GM12875 (cell line): ENCODE results near the gene SPATA12.

Experiments
- H3K4me3 ChIP-seq: one replicate; pipeline ENCODE4 v1.5.1; 2011; ENCODE audit warnings: low read depth, low read length, control low read depth
- TF ChIP-seq, protein P1 (sequence below): IDR thresholded peaks from 2 replicates; pipeline ENCODE4 v1.5.1; 2011; ENCODE audit warnings: low read depth, mild to moderate bottlenecking, control low read depth, inconsistent platforms, low read length, moderate library complexity, borderline replicate concordance; ENCODE audit not compliant: insufficient read depth

Gene SPATA12

DNA sequence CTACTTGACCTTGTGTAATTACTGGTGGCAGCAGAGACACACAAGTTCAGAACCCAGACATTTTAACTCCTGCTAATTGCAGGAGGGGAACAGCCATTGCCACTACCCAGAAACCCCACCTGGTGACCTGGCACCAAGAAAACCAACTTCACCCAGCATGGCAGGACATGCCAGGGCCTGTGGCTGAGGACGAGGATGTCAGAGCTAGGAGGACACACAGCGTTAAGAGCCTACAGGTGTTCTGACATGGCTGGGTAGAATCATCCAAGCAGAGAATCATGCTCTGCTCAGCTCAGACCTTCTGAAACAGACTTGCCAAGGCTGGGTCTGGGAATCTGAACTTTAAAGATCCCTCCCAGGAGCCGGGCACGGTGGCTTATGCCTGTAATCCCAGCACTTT lies 11.7 kb upstream of the SPATA12 start:
- TF ChIP-seq, protein P1, sequence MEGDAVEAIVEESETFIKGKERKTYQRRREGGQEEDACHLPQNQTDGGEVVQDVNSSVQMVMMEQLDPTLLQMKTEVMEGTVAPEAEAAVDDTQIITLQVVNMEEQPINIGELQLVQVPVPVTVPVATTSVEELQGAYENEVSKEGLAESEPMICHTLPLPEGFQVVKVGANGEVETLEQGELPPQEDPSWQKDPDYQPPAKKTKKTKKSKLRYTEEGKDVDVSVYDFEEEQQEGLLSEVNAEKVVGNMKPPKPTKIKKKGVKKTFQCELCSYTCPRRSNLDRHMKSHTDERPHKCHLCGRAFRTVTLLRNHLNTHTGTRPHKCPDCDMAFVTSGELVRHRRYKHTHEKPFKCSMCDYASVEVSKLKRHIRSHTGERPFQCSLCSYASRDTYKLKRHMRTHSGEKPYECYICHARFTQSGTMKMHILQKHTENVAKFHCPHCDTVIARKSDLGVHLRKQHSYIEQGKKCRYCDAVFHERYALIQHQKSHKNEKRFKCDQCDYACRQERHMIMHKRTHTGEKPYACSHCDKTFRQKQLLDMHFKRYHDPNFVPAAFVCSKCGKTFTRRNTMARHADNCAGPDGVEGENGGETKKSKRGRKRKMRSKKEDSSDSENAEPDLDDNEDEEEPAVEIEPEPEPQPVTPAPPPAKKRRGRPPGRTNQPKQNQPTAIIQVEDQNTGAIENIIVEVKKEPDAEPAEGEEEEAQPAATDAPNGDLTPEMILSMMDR: no peak
- H3K4me3 ChIP-seq: no peak overlapping the region

DNA sequence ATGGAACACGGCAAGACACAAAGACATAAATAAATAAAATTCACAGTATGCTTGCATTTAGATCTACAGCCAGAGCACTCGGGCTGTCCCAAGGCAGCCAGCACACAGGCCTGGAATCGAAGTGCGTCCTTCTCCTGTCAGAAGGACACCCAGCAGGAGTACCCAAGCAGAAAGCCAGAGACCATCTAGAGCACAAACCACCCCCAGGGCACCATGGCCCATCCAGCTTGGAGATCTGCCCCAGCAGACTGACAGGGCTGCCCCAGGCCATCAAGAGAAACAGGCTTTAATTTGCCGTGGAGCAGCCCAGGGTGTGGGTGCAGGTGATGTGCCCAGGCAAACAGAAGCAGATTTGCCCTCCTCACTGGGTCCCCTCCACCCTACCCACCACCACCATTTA lies 7.8 kb upstream of the SPATA12 start:
- TF ChIP-seq, protein P1: no peak
- no peak overlapping the region for H3K4me3 ChIP-seq

DNA sequence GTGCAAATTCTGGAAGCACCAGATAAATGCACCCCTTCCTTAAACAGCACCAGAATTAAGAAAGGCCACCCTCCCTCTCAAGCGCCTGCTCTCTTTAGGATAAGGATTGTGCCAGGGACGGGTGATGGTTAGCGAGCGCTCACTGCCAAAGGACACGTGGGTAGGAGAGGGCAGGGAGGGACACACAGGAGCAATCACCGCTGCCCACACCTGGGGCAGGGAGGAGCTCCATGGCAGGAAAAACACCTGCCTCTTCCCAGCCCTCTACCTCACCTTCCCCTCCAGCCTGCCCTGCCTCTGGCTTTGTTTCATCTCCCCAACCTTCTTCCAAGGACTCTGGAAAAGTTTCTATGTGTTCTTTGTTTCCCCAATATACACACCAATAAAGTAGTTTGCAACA lies 7.3 kb upstream of the SPATA12 start:
- H3K4me3 ChIP-seq: no peak overlapping the region
- TF ChIP-seq, protein P1: no peak

DNA sequence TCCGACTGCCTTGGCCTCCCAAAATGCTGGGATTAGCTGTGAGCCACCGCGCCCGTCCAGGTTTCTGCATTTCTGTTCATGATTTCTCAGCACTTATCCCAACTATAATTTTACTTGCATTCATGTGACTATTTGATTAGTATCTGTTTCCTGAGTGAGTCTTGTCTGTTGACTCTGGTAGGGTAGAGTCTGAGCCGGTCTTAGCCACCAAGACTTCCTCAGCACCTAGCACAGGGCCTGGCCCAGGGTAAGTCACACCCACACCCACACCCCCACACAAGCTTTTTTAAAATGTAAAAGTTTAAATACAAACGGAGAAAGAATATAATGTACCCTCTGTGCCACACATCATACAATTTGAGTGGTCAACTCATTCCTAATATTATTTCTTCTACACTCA lies 3.1 kb upstream of the SPATA12 start:
- TF ChIP-seq, protein P1: no peak
- no peak overlapping the region for H3K4me3 ChIP-seq

DNA sequence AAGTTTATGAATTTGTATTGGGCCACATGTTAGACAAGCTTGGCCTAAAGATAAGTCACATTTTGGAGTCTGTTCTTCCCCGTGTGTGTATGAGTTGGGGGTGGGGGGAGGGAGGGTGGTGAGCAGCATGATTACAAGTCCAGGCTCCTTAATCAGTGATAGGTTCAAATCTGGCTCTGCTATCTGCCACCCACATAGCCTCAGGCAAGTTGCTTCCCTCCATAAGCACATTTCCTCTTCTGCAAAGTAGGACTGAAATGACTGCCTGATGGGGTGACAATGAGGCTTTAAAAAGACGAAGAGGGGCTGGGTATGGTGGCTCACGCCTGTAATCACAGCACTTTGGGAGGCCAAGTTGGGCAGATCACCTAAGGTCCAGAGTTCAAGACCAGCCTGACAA lies 1.1 kb upstream of the SPATA12 start:
- TF ChIP-seq, protein P1: no peak
- no peak overlapping the region for H3K4me3 ChIP-seq

DNA sequence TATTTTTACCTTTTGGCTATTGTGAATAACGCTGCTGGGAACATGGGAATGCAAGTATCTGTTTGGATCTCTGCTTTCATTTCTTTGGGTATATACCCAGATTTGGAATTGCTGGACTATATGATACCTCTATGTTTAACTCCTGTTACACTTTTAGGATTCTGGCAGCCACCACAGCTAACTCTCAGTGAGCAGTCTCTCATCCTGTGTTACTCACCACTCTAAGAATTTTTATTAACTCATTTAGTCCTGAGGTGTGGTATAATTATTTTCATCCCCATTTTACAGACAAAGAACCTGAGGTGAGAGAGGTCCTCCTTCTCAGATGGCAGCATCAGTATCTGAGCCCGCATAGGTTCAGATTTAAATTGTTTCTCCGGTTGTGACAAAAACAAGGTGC lies 1.1 kb downstream of the SPATA12 start:
- TF ChIP-seq, protein P1: no peak
- no peak overlapping the region for H3K4me3 ChIP-seq

DNA sequence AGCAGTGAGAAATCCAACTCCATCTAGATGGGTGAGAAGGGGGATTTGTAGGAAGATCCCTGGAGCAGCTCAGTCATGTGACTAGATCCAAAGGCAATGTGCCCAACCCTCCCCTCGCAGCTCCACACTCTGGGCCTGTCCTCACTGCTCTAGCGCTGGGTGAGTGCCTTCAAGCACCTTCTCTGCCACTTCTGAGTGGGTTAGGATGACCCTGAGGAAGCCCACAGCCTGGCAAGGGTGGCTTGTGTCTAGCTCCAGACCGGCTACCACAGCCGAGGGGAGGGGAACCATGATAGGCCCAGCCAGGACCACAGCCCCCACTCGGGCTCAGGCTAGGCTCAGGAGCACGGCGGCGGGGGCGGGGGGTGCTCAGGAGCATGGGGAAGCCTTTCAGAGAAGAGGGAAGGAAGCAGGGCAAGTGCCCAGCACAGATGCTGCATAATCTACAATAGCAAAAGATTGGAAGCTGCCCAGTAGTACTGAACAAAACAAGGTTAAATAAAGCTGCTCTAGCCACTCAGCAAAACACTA lies 1.7 kb downstream of the SPATA12 start:
- H3K4me3 ChIP-seq: no peak overlapping the region
- TF ChIP-seq, protein P1: no peak
